ENCODE measurements around the gene CSF1R. TPM values are rescaled to one million over a fixed set of nuclear protein-coding genes. Genes with fewer than 3 reads are reported as not detected.
A peak's percentile ranks its signal among the peaks of the same experiment; 100 is the strongest.

Gene CSF1R
- total RNA-seq, 1 experiment from 2014 or later: not detected

GRCh38 chr5:150122536-150123481 is 36.5 kb upstream of the CSF1R start:
- in situ Hi-C loops (cut with HindIII; ENCODE audit: low pct_unique_long_range_greater_than_20kb, low sequenced_read_pairs): no loop called here
- DNase-seq (ENCODE audit: low read depth, low spot score): no peak

- in situ Hi-C loops (cut with HindIII; ENCODE audit: low pct_unique_long_range_greater_than_20kb, low sequenced_read_pairs): no loop called here
- DNase-seq (ENCODE audit: low read depth, low spot score): peak; percentile 8
Observed at GRCh38 chr5:150122158-150122510, 35.8 kb upstream of the CSF1R start.

GRCh38 chr5:150121448-150122157 is 35.2 kb upstream of the CSF1R start:
- in situ Hi-C loops (cut with HindIII; ENCODE audit: low pct_unique_long_range_greater_than_20kb, low sequenced_read_pairs): no loop called here
- no peak for DNase-seq (ENCODE audit: low read depth, low spot score)

- DNase-seq (ENCODE audit: low read depth, low spot score): no peak
- in situ Hi-C loops (cut with HindIII; ENCODE audit: low pct_unique_long_range_greater_than_20kb, low sequenced_read_pairs): no loop called here
Observed at GRCh38 chr5:150120617-150121447, 34.5 kb upstream of the CSF1R start.

GRCh38 chr5:150120062-150120441 is 33.7 kb upstream of the CSF1R start:
- in situ Hi-C loops (cut with HindIII; ENCODE audit: low pct_unique_long_range_greater_than_20kb, low sequenced_read_pairs): no loop called here
- no peak for DNase-seq (ENCODE audit: low read depth, low spot score)

- in situ Hi-C loops (cut with HindIII; ENCODE audit: low pct_unique_long_range_greater_than_20kb, low sequenced_read_pairs): no loop called here
- no peak for DNase-seq (ENCODE audit: low read depth, low spot score)
Observed at GRCh38 chr5:150119421-150120061, 33.2 kb upstream of the CSF1R start.

GRCh38 chr5:150118561-150119229 is 32.3 kb upstream of the CSF1R start:
- in situ Hi-C loops (cut with HindIII; ENCODE audit: low pct_unique_long_range_greater_than_20kb, low sequenced_read_pairs): no loop called here
- no peak for DNase-seq (ENCODE audit: low read depth, low spot score)

GRCh38 chr5:150117945-150118560 is 31.7 kb upstream of the CSF1R start:
- in situ Hi-C loops (cut with HindIII; ENCODE audit: low pct_unique_long_range_greater_than_20kb, low sequenced_read_pairs): no loop called here
- DNase-seq (ENCODE audit: low read depth, low spot score): no peak

GRCh38 chr5:150116667-150117400 is 30.5 kb upstream of the CSF1R start:
- DNase-seq (ENCODE audit: low read depth, low spot score): no peak
- in situ Hi-C loops (cut with HindIII; ENCODE audit: low pct_unique_long_range_greater_than_20kb, low sequenced_read_pairs): no loop called here

GRCh38 chr5:150114773-150115408 is 28.5 kb upstream of the CSF1R start:
- in situ Hi-C loops (cut with HindIII; ENCODE audit: low pct_unique_long_range_greater_than_20kb, low sequenced_read_pairs): no loop called here
- DNase-seq (ENCODE audit: low read depth, low spot score): no peak

- in situ Hi-C loops (cut with HindIII; ENCODE audit: low pct_unique_long_range_greater_than_20kb, low sequenced_read_pairs): no loop called here
- no peak for DNase-seq (ENCODE audit: low read depth, low spot score)
Observed at GRCh38 chr5:150114102-150114641, 27.8 kb upstream of the CSF1R start.

GRCh38 chr5:150113047-150113744 is 26.8 kb upstream of the CSF1R start:
- in situ Hi-C loops (cut with HindIII; ENCODE audit: low pct_unique_long_range_greater_than_20kb, low sequenced_read_pairs): no loop called here
- DNase-seq (ENCODE audit: low read depth, low spot score): no peak

- peak; percentile 34 for DNase-seq (ENCODE audit: low read depth, low spot score)
- in situ Hi-C loops (cut with HindIII; ENCODE audit: low pct_unique_long_range_greater_than_20kb, low sequenced_read_pairs): no loop called here
Observed at GRCh38 chr5:150112201-150113046, 26.1 kb upstream of the CSF1R start.

- in situ Hi-C loops (cut with HindIII; ENCODE audit: low pct_unique_long_range_greater_than_20kb, low sequenced_read_pairs): no loop called here
- DNase-seq (ENCODE audit: low read depth, low spot score): no peak
Observed at GRCh38 chr5:150111122-150111521, 24.8 kb upstream of the CSF1R start.
